Stimulated activated CD8-positive, alpha-beta memory T cell treated with anti-CD3 and anti-CD28 coated beads, Interleukin-15, amount 100 ng/mL, for 24 hours (primary cell): ENCODE measurements around the gene TRAK1.

Experiments
- DNase-seq: peaks from one replicate; pipeline ENCODE4 v3.0.0-alpha.2; 2020; ENCODE audit warnings: low read depth

The TRAK1 gene

DNA sequence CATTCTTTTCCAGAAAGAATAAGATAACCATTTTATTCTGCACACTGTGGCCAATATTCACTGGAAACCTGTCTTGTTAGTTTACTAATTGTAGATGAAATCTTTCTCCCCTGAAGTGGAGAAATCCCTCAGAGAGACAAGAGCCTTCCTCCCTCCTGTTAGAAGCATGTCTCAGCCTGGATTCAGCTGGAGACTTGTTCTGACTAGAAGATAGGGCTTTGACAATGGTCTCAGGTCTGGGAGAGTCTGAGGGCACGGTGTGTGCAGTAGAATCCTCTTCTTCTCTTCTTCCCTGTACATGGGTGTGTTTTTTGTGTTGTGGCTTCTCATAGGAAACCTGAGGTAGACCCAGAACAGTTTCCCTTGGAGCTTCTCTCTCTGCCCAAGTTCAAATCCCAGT, 154.9 kb downstream of the TRAK1 start:
- DNase-seq: no peak

DNA sequence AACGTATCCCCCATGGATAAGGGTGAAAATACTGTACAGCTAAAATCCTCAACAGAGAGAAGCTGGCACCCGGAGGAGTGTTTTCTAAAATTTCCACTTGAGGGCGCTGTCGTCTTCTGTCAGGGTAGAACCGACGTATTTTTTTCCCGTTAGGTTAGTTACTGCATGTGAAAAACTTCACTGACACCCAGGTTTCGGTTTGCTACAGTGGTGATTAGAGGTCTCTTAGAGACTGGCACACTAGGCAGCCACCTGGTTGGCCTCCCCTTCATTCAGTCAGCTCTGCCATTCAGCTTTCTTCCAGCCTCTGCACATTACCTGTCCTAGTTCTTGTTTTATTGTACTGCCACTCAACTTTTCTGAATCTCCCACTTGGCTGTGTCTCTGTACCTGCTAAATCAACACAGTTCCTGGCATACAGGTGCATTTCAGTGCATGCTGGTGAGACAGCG, 156.4 kb downstream of the TRAK1 start:
- no peak for DNase-seq

DNA sequence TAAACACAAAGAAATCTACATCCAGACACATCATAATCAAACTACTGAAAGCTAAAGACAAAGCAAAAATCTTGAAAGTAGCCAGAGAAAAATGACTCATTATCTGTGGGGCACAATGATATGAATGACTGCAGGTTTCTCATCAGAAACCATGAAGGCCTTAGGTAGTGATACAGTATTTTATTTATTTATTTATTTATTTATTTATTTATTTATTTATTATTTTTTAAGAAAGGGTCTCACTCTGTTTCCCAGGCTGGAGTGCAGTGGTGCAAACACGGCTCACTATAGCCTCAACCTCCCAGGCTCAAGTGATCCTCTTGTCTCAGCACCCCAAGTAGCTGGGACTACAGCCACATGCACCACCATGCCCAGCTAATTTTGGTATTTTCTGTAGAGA, 159.6 kb downstream of the TRAK1 start:
- DNase-seq: no peak

DNA sequence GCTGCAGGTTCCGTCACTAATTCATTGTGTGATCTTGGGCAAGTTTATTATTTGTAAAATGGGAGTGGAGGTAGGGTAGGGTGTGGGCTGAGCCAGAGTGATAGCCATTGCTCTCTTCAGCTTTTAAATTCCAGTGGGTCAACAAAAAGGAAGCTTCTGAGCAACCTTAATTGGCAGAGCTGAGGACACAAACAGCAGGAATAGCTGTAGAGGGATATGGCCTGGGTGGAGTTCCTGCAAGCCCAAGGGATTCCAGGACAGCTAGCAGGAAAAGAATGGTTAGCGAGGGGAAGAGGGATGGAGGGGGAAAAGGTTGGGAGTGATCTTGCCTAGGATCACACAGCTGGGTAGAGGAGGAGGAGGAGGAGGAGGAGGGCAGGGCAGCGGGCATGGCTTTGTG, 163.4 kb downstream of the TRAK1 start:
- DNase-seq: no peak

GRCh38 chr3:42256135-42256819, 165.1 kb downstream of the TRAK1 start:
- DNase-seq: no peak

- DNase-seq: no peak
These were observed 165.8 kb downstream of the TRAK1 start for GRCh38 chr3:42257007-42257406.

GRCh38 chr3:42262525-42262924, 171.4 kb downstream of the TRAK1 start:
- DNase-seq: no peak

- DNase-seq: no peak
These were observed 172.5 kb downstream of the TRAK1 start for GRCh38 chr3:42263354-42264346.

DNA sequence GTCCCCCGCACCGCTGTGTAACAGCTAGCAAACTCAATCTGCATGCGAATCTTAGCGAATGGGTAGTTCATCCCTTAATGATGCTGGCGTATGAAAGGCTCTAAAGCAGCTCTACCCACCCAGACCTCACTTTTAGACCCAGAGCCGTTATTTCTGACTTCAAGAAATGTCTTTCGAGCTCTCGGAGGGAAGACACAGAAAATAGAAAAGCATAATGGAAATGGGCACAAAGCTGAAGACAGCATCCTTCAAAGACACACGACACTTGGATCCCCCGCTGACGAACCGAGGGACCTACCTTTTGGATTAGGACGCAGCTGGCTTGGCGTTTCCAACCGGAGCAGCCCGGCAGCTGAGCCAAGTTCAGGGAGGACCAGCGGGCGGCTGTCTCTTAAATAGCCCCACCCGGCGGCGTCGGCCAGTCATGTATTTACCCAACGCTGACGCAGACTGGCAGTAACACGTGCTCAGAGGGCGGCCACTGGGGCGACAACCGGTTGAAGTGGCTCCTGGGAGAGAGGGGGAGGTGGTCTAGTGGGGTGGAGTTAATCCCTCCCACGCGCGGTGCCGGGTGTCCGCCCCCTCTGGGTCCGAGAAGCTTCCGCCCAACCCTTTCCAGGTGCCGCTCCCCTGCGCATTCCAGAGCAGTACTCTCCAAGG, 173.4 kb downstream of the TRAK1 start:
- DNase-seq: no peak

- no peak for DNase-seq
These were observed 174.2 kb downstream of the TRAK1 start for GRCh38 chr3:42265059-42265991.

GRCh38 chr3:42266085-42266484, 174.9 kb downstream of the TRAK1 start, which contains the start of gene CCK:
Gene CCK (minus strand): TSS chr3:42266185. CDS start chr3:42263630, 2,555 bp downstream.
- DNase-seq: no peak

- DNase-seq: no peak
These were observed 176.7 kb downstream of the TRAK1 start for GRCh38 chr3:42267878-42268277.

GRCh38 chr3:42269647-42270046, 178.5 kb downstream of the TRAK1 start:
- no peak for DNase-seq

- no peak for DNase-seq
These were observed 179.4 kb downstream of the TRAK1 start for GRCh38 chr3:42270561-42270960.

- no peak for DNase-seq
These were observed 180.6 kb downstream of the TRAK1 start for GRCh38 chr3:42271786-42272185.

DNA sequence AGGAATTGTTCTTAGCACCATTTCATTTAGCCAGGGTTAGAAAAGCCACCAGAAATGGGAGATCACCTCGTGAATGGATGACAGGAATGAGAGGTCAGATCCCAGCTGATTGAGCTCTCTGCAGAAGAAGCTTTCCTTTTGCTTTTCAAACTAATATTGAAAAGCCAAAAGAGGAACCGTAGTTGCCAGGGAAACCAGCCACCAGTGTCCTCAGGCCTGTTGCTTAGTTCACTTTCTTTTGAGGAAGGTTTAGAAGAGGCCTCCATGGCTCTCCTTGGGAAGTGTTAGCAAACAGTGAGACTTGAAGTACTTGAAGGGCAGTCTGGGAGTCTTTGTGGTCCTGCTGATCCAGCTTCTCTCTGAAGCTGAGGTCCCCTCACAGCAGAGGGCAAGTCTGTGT, 182.2 kb downstream of the TRAK1 start:
- DNase-seq: no peak

GRCh38 chr3:42274266-42274665, 183.1 kb downstream of the TRAK1 start:
- no peak for DNase-seq

DNA sequence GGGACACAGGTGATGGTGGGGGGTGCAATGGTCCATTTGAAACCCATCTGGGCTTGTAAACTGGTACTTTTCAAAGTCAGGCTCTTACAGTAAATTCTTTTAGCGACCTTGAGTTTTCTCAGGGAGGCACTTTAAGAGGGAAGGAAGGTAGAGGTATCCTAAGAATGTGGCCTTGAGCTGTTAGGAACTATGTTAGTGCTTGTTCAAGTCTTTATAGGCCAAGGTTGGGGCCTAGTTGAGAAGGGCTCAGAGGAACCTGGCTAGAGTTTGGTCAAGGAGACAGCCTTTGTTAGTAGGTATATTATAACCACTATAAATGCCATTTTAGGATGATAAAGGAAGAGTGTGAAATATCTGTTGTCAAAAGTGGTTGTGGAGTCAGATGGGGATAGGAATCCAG, 184.1 kb downstream of the TRAK1 start:
- no peak for DNase-seq
